ENCODE results near the gene RHBDD1.

DNA sequence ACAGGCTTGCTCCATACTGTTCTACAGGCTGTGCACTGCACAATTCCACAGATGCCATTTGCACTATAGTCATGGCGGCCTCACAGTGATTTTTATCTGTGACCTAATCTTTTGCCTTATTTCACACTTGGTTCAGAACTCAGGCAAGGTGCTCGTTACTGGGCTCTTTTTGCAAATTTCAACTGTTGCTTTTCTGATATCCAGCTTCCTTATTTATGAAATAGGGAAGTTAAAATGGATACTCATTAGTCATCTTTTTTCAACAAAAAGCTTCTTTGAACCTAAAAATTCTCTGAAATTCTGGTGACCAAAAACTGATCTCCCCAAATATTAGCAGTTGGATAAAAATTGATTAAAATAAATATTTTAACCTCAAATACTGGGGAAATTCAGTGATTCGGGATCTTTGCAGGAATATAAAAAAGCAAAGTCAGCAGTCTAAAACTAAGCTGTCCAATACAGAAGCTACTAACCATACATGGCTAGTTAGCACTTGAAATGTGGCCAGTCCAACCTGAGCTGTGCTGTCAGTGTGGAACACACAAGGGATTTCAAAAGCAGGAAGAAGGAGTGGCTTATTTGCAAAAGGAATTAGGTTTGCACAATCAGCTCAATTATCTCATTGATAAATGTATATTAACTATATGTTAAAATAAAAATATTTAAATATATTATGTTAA lies 193.7 kb downstream of the RHBDD1 start:
- TF ChIP-seq EZH2phosphoT487 (conservative IDR thresholded peaks at IDR 0.05; ENCODE audit: low read length), result no peak
- TF ChIP-seq, protein P1, sequence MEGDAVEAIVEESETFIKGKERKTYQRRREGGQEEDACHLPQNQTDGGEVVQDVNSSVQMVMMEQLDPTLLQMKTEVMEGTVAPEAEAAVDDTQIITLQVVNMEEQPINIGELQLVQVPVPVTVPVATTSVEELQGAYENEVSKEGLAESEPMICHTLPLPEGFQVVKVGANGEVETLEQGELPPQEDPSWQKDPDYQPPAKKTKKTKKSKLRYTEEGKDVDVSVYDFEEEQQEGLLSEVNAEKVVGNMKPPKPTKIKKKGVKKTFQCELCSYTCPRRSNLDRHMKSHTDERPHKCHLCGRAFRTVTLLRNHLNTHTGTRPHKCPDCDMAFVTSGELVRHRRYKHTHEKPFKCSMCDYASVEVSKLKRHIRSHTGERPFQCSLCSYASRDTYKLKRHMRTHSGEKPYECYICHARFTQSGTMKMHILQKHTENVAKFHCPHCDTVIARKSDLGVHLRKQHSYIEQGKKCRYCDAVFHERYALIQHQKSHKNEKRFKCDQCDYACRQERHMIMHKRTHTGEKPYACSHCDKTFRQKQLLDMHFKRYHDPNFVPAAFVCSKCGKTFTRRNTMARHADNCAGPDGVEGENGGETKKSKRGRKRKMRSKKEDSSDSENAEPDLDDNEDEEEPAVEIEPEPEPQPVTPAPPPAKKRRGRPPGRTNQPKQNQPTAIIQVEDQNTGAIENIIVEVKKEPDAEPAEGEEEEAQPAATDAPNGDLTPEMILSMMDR (IDR thresholded peaks at IDR 0.05; ENCODE audit: insufficient read depth, low read length, poor library complexity, severe bottlenecking), result no peak

All from SU-DHL-6 (cell line).